ENCODE measurements around the gene SERGEF.
"Not testable (repeated sequence)": the region's sequence is repeated elsewhere in the genome, so short reads cannot be mapped to it uniquely, and the experiment has no call there.

The SERGEF gene

DNA sequence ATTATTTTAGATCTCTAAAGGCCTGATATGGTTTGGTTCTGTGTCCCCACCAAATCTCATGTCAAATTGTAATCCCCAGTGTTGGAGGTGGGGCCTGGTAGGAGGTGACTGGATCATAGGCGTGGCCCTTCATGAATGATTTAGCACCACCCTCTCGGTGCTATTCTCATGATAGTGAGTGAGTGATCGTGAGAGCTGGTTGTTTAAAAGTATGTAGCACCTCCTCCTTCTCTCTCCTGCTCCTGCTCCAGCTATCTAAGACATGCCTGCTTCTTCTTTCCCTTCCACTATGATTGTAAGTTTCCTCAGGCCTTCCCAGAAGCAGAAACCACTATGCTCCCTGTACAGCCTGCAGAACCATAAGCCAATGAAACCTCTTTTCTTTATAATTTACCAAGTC is 114.1 kb downstream of the SERGEF start:
- DNase-seq = no peak

DNA sequence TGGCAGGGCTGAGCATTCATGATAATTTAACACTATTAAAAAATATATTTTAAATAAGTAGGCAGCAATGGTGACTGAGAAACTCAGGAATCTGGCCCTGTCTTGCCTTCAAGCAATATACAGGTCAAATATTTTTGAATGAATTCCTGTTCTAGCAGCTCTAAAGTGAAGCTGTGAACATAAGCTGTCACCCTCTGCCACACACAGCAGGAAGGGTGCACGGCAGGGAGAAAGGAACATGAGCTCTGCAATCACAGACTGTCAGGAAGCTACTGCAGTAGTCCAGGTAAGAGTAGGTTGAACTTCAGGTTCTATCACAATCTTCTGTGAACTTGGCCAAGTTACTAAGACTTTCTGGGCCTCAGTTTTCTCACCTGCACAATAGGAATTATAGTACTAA is 114.8 kb downstream of the SERGEF start:
- no peak for DNase-seq

DNA sequence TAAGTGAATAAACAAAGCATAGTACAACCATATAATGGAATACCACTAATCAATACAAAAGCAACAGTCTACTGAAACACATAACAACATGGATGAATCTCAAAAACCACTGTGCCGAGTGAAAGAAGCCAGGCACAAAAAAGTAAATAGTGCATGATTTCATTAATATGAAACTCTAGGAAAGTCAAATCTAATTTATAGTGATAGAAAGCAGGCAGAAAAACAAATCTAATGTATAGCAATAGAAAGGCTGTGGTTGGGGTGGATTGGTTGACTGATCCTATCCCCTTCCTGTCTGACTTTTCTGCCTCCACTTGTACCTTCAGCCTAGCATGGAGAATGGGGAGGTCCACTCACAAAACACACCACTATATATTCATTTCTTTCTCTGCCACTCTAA is 115.4 kb downstream of the SERGEF start:
- no peak for DNase-seq

DNA sequence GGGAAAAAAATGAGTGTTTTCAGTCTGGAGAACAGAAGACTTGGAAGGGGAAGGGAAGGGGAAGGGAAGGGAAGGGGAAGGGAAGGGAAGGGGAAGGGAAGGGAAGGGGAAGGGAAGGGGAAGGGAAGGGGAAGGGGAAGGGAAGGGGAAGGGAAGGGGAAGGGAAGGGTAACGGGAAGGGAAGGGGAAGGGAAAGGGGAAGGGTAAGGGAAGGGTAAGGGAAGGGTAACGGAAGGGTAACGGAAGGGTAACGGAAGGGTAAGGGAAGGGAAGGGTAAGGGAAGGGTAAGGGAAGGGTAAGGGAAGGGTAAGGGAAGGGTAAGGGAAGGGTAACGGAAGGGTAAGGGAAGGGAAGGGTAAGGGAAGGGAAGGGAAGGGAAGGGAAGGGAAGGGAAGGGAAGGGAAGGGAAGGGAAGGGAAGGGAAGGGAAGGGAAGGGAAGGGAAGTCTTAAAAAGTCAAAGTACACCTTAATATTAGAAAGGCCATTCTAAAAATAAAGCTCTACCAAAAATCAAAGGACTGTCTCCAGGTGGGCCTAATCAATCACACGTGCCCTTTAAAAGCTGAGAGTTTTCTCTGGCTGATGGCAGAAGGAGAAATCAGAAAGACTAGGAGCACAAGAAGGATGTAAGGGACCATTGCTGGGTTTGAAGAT is 116.2 kb downstream of the SERGEF start:
- not testable (repeated sequence) for DNase-seq

DNA sequence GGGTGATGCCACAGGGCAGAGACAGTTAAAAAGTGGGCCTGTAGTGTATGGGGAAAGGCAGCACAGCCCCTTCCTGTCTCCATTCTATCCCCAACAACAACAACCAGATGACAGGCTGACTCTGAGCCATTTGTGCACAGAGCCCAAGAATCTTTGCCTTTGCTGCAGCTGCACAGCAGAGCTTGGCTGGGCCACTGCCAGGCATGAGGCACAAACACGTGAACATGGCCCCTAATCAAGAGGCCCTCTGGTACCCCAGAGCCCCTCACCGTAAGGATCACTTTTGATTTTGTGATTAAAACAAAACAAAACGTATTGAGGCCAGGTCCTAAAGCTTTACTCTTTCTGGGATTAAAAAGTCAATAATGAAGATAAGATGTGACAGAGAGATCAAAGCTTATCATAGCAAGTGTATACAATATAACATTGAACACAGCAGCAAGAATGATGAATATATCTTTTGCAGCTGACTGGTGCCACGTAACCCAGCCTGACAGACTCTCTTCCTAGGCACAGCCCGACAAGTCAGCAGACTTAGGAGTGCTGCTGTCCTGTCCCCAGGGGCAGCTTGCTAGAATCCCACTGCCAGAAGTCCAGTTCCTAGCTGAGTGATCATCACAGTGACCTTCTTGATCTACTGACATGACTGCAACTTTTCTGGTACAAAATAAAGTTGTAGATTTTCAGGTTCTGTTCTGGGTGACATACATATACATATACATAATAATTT is 117.8 kb downstream of the SERGEF start:
- DNase-seq = no peak

DNA sequence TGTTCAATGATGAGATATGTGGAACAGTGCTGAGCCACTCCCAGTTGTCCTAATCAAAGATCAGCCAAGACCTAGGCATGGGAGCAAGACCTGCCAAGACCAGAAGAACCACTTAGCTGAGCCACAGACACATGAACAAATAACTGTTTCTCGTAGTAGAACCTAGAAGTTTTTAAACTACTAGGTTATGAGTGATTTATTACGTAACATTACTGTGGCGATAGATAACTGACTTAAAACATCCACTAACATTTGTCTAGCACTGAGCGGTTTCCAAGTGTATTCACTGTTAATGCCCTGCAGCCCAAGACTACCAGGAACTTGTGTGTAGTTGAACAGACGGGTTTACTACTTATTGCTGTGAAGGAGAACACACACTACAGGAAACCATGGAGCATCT is 120.4 kb downstream of the SERGEF start:
- no peak for DNase-seq

DNA sequence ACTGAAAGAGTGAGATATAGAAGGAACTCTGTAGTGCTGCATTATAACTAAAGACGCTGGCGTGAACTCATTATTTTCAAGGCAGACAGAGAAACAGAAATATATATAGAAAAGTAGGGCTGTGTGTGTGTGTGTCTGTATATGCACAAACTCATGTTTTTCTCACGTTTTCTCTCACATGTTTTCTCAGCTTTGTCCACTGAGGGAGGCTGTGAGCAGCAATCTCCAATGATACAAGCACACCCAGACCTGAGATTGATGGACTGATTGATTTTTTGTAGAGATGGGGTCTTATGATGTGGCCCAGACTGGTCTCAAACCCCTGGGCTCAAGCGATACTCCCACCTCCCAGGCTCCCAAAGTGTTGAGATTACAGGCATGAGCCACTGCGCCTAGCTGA is 122.5 kb downstream of the SERGEF start:
- DNase-seq = no peak

DNA sequence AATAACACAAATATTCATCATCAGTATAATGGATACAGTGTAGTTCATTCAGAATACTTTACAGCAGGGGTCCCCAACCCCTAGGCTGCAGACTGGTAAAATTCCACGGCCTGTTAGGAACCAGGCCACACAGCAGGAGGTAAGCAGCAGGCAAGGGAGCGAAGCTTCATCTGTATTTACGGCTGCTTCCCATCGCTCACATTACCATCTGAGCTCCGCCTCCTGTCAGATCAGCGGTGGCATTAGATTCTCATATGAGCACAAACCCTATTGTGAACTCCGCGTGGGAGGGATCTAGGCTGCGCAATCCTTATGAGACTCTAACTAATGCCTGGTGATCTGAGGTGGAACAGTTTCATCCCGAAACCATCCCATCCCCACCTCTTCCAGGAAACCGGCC is 125.1 kb downstream of the SERGEF start:
- DNase-seq = no peak

DNA sequence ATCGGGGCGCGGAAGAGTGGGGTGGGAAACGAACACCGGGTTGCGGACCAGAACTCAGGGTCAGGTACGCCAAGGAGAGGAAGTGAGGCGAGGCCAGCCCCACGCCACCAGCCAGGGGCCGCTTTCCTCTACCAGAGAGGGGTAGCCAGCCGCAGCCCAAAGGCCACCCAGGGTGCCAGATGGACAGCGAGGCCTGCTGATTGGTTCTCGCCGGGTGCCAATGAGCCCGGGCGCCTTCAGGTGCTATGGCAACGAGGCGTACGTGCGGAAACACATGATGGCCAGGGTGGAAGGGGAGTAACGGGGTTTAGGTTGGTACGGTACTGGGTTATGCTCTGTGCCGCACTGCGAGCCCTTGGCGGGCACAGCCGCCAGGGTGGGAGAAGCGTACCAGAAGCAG is 128.9 kb downstream of the SERGEF start:
- DNase-seq = no peak

DNA sequence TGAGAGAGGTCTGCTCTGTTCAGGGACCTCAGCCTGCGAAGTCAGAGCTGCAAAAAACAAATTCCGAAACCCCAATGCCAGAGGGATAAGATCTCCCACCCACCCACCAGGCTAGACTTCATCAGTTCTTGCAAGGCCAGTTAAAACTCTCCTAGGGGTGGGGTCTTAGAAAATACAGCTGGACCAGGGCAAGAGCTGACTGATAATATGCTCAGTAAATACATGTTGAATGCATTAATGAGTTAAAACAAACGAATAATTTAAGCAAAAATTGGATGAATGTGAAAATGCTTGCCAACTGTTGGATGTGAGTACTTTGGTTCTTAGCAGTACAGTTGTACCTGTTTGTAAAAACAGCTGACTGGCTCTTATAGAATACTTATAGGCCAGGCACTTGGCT is 129.8 kb downstream of the SERGEF start:
- no peak for DNase-seq

DNA sequence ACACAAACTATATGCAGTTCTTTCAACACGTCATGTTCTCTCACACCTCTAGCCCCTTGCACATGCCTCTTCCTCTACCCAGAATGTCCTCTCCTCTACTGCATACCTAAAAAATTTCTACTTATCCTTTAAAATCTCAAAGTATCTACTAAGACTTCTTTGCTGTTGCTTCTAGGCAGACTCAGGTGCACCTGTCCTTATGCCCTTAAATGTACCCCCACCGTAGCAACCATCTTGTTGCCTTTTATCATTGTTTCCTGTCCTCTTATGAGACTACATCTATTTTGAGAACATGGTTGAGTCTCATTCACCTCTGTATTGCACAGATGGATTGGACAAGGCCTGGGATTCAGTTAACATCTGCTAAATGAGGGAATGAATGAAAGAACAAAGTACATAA is 134.1 kb downstream of the SERGEF start:
- no peak for DNase-seq

DNA sequence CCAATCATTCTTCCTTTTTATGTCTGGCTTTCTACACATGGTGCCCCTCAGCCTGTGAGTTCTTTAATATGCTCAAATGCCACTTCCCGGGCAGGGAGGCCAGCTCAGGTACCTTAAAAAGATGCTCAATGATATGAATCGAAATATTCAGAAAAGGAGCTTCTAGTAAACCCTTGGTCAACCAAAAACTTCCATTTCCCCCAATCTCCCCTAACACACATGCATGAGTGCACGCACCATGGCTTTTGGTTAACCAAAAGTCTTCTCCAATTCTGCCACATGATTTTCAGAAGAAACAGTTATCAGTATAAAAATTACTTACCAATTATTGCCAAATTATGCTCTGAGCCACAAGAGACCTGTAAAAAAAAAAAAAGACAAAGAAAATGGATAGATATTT is 135.0 kb downstream of the SERGEF start:
- no peak for DNase-seq

DNA sequence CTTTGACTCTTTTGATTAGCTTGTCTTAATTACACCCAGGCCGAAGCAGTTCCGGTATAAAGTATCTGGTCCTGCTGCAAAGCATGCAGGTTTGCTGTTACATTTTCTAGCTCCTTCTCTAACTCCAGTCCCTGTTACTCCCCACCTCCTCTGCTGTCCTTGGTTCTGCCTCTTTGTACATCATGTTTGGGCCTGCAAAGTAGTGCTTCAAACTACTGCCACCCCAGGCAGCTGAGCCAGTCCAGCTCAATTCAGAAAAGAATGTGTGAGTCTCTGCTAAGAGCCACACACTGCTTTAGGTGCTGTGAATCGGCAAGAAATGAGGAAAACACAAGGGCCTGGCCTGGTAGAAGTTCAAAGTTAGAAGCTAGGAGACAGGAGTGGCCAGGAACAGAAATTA is 136.0 kb downstream of the SERGEF start:
- no peak for DNase-seq

DNA sequence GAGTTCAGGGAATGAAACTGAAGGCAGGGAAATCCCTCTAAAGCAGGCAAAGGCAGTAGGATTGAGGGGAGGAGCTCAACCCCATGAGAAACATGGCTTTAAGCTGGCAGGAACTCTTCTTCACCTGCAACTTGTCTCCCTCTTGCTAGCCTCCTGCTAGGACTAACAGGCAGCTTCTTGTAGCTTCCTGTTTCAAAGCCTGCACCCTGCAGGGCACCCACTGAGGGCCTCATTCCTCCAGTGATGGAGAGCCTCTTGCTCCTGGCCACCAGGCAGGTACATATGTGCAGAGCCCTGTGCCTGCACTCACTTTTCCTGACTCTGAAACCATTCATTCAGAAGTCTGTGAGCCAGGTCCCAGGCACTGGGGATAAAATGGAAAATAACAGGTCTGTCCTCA is 137.0 kb downstream of the SERGEF start:
- DNase-seq = no peak

DNA sequence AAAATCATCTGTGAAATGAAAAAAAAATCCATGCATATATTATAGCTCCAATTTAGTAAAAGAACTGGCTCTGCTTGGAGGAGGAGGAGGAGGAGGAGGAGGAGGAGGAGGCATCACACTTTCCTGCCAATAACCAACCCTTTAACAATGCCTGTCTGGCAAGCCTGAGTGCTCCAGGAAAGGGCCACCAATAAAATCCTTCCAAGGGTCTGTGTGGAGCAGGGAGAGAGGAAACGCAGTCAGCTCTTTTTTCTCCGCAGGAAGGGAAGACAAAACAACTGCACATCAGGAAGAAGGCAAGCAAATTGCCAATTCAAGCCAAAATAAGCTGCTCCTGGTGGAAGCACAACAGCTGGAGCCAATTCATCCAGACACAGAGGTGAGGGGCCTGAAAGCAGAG is 139.3 kb downstream of the SERGEF start:
- DNase-seq = no peak

DNA sequence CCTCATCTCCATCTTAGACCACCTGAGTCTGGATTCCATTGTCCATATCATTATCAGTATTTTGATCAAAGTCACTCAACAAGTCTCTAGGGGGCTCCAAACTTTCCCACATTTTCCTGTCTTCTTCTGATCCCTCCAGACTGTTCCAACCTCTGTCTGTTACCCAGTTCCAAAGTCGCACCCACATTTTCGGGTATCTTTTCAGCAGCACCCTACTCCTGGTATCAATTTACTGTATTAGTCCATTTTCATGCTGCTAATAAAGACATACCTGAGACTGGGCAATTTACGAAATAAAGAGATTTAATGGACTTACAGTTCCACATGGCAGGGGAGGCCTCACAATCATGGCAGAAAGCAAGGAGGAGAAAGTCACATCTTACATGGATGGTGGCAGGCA is 144.4 kb downstream of the SERGEF start:
- not testable (repeated sequence) for DNase-seq

DNA sequence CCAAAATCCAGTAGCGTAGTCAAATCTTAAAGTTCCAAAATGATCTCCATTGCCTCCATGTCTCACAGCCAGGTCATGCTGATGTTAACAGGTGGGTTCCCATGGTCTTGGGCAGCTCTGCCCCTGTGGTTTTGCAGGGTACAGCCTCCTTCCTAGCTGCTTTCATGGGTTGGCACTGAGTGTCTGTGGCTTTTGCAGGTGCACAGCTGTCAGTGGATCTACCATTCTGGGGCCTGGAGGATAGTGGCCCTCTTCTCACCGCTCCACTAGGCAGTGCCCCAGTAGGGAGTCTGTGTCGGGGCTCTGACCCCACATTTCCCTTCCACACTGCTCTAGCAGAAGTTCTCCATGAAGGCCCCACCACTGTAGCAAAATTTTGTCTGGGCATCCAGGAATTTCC is 145.5 kb downstream of the SERGEF start:
- DNase-seq = no peak

DNA sequence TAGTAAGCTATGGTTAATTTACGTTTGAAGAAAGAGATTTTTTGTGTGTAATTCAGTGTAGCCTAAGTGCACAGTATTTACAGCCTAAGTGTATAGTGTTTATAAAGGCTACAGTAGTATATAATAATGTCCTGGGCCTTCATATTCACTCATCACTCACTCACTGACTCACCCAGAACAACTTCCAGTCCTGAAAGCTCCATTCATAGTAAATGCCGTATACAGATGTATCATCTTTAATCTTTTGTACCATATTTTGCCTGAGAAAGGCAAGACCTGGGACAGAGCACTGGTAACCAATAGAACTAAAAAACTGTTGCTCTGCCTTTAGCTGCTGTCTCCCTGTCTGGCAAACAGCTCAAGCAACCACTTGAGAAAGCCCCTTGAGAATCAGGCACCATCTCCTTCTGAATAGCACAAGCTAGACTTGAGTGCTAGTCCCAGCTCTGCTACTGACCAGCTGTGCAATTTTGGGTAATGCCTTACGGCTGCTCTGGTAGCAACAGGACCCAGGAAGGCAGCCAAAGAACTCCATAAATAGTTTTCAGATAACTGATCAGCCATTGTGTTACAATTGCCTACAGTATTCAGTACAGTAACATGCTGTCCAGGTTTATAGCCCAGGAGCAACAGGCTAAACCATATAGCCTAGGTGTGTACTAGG is 146.9 kb downstream of the SERGEF start:
- DNase-seq = no peak

DNA sequence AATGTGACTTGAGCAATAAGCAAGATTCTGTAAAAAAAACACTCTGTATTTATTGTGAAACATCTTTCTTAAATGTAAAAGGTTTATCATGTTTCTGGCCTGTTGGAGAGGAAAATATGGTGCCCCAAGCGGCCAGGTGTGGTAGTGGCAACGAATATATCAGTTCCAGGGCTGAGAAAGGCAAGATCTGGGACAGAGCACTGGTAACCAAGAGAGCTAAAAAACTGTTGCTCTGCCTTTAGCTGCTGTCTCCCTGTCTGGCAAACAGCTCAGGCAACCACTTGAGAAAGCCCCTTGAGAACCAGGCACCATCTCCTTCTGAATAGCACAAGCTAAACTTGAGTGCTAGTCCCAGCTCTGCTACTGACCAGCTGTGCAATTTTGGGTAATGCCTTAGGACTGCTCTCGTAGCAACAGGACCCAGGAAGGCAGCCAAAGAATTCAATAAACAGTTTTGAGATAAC is 148.3 kb downstream of the SERGEF start:
- peak; percentile 68 for DNase-seq

DNA sequence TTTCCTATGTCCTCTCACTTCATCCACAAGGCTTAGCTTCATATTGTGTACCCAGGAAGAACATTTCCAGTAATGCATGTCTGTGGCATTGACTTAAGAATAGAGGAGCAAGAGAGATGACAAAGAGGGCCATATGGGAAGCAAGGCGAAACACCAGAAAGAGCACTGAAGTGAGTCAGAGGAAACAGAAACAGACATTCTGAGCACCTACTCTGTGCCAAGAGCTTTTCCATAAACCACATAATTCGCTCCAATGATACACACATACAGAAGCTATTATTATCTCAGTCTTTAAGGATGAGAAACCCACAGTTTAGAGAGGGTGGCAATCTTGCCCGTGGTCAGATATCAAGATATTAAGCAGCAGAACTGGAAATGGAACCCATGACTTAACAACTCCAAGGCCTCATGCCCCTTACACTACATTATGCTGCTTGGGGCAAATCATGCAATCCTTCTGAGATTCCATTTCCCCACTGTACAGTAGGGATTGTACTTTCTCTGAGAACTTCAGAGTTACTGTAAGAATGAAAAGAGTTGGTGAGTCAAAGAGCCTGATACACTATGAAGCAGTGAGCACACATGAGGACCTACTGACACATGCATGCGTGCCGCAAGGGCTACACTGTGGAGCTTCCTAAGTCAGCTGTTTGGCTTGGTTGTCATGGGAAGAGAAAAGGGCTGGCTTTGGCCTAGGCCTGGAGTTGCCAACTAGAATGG is 151.7 kb downstream of the SERGEF start:
- DNase-seq = no peak

DNA sequence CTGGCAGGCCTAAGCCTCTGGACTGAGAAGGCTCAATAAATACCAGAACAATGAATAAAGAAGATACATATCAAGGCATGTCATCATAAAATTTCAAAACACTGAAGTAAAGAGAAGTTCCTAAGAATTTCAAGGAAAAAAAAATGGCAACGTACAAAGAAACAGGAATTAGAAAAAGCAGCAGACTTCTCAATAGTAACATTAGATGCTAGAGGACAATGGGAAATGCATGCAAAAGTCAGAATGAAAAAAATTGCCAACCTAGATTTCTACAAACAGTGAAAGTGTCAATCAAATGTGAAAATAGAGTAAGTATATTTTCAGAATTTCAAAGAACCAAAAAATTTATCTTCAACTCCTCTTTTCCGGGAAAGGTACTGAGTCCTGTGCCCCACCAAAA is 153.3 kb downstream of the SERGEF start:
- no peak for DNase-seq

DNA sequence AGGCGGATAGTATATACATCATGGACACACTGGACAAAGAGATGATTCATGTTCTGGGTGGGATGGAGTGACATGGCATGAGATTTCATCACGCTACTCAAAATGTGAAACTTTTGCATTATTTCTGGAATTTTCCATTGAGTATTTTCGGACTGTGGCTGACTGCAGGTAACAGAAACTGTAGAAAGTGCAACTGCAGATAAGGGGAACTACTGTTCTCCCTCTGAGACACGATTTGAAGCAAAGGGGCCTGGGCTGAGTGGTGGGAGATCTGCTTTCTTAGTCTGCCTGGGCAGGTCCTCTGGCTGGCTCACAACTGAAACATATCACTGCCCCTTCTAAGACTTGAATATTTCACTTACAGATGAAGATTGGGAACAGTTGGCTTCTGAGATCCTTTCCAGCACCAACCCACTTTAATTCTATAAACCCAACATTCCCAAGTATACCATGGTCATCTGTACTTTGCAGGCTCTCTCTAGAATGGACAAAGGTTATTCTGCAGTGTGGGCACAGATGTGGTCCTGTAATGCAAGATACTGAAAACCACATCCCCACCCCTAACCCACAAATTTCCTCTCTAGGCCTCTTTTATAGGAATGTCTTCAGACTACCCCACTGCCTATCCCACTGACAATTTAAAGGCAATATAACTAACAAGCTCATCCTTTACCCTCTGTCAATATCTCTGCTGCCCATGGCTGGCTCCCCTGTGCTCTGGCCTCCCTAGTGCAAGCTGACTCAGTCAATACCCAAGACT is 157.1 kb downstream of the SERGEF start:
- DNase-seq = no peak

DNA sequence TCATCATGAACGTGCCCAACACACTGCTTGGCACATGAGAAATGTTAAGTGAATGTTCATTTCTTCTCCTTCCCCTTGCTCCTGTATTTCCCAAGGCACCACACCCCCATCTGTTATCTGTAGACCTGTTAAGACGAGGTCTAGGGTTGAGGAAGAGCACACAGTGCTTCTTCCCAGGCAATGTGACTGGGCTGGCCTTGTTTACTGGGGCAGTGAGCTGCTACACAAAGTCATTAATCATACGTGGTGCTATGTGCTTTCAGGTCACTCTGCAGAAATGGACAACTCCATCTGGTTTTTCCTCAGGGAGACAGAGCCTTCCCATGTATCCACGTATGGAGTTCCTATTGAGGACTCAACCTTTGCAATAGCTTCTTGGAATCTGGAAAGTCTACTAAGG is 159.6 kb downstream of the SERGEF start:
- no peak for DNase-seq

Data from activated effector memory CD4-positive, alpha-beta T cell treated with anti-CD3 and anti-CD28 coated beads, Interleukin-2, amount 50 U/mL, for 16 hours (primary cell).